Activated CD4-positive, alpha-beta T cell treated with anti-CD3 and anti-CD28 coated beads for 24 hours (primary cell): ENCODE data around the gene PHIP.
A peak's percentile ranks its signal among the peaks of the same experiment; 100 is the strongest.
"Not testable (repeated sequence)": the region's sequence is repeated elsewhere in the genome, so short reads cannot be mapped to it uniquely, and the experiment has no call there.

ENCODE experiments used
- DNase-seq, 2 donors: peaks; one replicate each; pipeline ENCODE4 v3.0.0-alpha.2; 2020; ENCODE audit warnings: low read depth in 2 of 2

The PHIP gene

GRCh38 chr6:79078075-79078969 is at the start of gene PHIP:
TSS of gene PHIP (minus strand) at chr6:79078254. CDS start at chr6:79078068, 186 bp downstream.
- peak; percentile 84 to 85 for DNase-seq

DNA sequence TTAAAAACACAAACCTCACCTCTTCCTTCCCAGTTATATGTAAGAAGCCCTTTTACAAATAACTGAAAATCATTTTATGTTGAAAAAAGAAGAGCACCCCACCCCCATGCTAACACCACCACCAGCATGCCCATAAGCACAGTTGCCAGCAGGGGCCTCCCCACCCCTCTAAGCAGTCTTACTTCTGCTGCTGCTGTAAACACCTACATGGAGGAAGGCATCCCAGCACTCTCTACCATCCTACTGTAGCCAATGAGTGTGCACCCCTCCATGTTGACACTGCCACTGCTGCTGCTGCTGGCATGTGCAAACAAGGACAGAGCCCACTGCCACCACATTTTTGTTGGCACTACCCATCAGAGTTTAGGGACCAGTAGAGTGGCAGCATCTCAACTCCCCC is 49.6 kb upstream of the PHIP start:
- DNase-seq = no peak

DNA sequence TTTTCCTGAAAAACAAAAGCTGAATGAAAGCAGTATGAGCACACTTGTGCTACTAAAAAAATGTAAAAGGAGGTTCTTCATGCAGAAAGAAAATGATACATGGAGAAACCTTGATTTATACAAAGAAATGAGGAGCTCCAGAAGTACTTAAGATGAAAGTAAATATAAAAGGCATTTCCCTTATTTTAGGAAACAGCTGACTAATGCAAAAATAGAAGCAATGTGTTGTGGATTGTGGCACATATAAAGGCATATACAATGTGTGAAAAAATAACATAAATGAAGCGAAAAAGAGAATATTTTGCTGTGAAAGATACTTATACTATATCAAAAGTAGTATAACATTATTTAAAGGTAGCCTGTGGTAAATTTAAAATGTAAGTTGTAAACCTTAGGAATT is 41.2 kb upstream of the PHIP start:
- DNase-seq = no peak

DNA sequence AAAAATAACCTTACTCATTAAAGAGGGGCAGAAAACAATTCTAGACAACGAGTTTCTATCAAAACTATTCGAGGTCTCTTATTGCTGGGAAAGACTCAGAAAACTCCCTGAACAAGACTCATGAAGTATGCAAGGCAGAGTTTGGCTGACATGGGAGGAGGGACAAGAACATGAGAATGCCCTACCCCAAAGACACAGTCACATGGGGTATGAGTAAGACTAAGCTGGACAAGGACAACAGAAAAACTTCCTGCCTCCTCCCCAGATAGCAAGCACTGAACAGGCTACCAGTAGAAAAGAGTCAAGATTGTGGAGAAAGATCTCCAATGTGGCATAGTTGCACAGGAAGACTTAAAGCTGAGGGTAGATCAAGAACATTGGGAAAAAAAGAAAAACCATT is 39.7 kb upstream of the PHIP start:
- no peak for DNase-seq

GRCh38 chr6:79115553-79116182 is 37.6 kb upstream of the PHIP start:
- DNase-seq = no peak

DNA sequence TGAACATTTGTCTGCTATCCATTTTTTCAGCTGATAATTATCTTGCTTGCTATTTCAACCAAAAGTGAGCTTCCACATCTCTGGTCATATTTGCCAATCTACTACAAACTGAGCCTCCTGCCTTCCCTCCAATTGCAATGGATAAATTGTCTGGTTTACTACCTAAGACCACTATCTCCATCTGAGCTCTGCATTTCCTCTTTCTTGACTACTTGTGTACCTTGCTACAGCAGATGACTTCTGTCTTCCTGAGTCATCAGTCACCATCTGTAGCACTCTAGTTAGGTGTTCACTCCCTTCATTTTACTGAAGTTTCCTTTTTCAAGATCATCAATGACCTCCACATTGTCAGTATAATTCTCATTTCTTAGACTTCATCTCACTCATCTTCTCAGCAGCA is 33.5 kb upstream of the PHIP start:
- DNase-seq = no peak

- DNase-seq = no peak
Measured at GRCh38 chr6:79101164-79101563, 23.1 kb upstream of the PHIP start.

DNA sequence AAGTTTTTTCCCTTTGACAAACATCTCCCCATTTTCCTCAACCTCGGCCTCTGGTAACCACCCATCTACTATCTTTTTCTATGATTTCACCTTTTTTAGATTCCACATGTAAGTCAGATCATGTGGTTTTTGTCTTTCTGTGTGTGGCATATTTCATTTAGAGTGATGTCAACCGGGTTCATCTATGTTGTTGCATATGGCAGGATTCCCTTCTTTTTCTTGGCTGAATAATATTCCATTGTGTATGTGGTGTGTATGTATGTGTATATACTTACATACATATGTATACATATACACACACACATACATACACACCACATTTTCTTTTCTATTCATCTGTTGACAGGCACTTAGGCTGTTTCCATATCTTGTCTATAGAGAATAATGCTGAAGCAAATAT is 22.2 kb upstream of the PHIP start:
- no peak for DNase-seq

DNA sequence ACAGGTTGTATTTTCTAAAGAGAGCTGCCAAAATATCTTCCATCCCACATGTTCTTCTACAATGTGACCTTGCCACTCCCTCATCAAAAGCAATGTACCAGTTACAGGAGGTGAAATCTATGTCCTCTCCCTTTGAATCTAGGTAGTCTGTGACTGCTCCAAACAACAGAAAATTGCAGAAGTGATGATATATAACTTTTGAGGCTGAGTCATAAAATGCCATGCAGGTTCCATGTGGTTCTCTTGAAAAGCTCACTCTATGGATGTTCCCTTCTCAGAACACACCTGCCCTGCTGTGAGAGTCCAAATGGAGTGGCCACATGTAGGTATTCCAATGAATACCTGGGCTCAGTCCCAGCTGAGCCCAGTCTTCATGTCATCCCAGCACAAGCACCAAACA is 16.9 kb upstream of the PHIP start:
- DNase-seq = no peak

DNA sequence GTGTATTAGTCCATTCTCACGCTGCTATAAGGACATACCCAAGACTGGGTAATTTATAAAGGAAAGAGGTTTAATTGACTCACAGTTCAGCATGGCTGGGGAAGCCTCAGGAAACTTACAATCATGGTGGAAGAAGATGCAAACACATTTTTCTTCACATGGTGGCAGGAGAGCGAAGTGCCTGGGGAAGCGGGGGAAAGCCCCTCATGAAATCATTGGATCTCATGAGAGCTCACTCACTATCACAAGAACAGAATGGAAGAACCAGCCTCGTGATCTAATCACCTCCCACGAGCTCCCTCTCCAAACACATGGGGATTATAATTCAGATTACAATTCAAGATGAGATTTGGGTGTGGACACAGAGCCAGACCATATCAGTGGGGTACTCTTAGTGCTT is 13.7 kb upstream of the PHIP start:
- DNase-seq = not testable (repeated sequence)

GRCh38 chr6:79089552-79090404 is 11.7 kb upstream of the PHIP start:
- DNase-seq = no peak

DNA sequence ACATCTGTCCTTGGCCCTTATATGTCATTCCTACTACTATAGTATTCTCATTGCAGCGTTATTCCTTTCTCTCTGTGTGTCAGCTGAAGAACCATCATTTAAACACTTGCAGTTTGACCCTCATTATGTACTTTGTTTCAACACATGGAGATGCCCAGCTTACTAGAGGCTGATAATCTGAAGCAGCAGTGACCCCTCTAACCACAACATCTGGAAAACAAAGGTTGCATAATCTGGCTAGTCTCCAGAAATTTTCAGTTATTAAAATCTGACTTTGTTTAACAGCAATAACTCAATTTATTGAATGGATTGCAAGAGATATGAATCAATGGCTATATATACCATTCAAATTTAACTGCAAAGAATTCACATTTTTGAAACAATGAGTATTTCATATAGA is 6.6 kb upstream of the PHIP start:
- no peak for DNase-seq

DNA sequence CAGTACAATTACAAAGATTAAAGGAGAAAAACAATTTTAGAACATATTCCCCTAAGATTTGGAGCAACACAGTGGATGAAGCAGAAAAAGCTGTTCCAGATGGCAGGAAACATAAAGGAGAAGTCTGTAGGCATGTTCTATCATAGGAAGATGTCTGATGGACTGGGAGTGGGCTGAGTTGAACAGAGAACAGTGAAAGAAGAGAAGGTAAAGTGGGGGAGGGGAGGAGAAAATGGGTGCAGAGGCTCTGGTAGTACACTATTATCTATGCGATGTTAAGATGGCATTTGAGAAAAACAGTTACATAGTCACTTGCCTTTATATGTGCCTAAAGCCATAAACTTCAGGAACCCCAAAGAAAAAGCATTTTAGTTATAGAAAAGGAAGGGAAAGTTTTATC is 4.2 kb upstream of the PHIP start:
- DNase-seq = no peak

- no peak for DNase-seq
Measured at GRCh38 chr6:79081663-79082062, 3.6 kb upstream of the PHIP start.

GRCh38 chr6:79079561-79080041 is 1.5 kb upstream of the PHIP start:
- no peak for DNase-seq

- DNase-seq = peak in 1 of 2 donors; percentile 25
Measured at GRCh38 chr6:79077715-79078074, 359 bp downstream of the PHIP start.

DNA sequence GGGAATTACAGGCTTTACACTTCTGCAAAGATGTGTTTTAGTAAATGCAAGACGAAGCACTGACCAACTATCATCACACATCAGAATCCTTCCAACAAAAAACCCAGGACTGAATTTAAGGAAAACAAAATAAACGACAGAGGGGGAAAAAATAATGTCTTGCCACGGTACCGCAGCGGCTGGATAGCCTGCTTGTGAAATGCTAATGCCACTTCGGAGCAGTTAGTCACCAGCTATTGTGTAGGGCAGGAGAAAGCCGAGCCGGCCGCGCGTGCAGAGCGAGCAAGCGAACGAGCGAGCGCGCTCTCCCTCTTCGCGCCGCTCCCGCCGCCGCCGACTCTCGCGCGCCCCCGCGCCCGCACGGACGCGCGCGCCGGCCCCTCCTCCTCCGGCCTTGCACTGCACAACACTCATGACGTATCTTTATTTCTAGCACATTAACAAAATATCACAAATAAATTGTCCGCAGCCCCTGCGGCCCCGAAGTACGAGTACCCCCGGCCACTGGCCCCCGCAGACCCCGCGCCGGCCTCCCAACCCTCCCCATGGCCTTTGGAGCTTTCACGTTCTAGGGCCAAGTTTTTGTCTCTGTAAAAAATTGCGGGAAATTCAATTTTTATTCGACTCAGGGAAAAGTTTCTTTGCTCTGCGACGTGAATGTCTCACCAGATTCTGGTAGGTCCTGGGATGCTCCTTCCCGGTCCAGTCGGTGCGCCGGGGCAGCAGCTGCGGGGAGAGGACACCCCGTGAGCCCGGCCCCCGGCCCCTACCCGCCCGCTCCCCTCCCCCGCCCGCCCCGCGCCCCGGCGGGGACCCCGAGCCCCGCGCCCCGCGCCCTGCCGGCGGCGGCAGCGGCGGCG is 1.0 kb downstream of the PHIP start:
- peak; percentile 76 for DNase-seq

DNA sequence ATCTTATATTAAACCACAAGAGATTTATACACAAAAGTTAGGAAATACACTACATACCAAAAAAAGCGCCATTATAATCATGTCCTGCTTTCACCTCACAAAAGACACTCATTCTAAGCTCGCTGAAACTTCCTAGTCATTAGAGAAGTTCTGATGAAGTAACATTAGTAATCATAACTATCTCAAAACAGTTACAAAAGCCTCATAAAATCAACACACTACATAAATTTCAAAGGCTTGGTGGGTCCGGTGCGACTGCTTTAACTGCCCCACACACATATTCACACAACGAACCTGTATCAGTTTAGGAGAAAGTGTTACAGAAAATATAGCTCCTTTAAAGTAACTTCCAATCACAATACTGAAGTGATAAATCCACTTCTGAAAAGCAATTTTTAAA is 1.9 kb downstream of the PHIP start:
- DNase-seq = no peak

DNA sequence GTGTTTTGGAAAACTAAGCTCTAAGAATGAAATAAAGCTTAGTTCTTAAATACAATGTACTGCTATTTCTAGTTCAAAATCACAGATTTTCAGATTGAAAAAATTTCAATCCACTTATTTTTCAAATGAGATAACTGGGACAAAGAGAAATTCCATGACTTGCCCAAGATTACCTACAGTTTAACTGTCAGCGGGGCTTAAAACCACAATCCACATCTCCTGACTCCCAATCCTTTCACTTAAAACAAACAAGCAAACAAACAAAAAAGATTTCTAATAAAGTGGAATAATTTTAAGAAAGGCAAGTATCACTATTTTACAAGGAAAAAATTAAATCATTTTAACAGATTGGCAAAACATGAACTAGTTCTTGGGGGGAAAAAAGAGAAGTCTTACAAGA is 4.2 kb downstream of the PHIP start:
- no peak for DNase-seq

DNA sequence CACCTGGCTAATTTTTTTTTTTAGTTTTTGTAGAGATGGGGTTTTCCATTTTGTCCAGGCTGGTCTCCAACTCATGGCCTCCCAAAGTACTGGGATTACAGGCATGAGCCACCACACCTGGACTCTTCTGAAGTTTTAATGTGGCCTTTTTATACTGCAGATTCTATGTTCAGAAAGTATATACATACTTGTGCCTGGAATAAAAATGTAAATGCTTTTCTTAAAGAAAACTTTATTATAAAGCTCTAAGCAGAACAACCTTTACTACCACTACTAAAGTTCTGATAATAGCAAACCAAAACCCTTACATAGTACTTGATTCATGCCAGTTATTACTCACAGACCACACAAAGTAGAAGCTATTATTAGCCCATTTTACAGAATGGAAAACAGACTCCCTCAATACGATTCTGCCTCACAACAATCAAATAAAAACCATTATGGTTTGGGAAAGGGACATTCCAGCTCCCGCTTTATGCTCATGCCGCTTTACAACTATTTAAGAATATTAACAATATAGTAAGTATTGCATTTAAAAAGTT is 5.3 kb downstream of the PHIP start:
- no peak for DNase-seq

DNA sequence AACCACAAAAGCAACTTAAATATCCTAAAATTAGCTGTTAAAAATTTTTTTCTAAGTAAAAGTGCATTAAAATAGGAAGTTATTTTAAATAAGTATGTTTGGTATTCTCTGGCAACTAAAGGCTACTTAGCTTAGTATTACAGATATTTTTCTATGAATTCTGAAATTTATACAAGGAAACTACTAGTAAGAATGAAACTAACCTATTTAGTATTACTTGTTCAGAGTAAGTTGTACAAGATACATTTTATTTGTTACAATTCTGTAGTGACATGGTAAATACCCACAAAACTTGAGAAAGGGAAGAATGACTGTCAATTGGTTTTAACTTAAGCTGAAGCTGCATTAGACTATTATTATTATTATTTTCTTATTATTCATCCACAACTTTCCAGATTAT is 6.5 kb downstream of the PHIP start:
- DNase-seq = no peak
